ENCODE data around the gene BLOC1S3. TPM values are rescaled to one million over a fixed set of nuclear protein-coding genes. Genes with fewer than 3 reads are reported as not detected.

Gene BLOC1S3
- total RNA-seq, 2 donors from 2014 or later = 9.4 to 11.3 TPM

DNA sequence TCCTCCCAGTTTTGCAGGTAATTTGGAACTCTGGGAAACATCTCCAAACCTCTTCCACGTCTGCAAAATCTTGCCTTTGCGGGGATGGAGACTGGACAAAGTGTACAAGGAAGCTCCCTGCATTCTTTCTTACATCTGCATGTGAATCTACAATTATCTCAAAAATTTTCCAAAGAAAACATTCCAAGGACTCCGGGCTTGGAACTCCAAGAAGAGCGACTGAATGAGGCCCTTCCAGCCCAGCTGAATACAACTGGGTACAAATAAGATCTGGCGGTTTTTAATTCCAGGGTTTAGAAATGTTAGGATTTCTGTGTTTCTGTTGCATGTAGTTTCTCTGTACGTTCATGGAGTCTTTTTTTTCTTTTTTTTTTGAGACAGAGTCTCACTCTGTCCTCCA is 38.1 kb downstream of the BLOC1S3 start:
- H3K9me3 ChIP-seq (ENCODE audit: control insufficient read depth, low read length) = no peaks in the 10 kb centered on the region
- Mint-ChIP-seq H3K27me3 (ENCODE audit: insufficient read depth) (peaks cover 79% of the 10 kb centered on the region), H3K27ac (no peak overlapping the region), H3K4me1 (peaks cover 2% of the 10 kb centered on the region), H3K9me3 (no peaks in the 10 kb centered on the region), H3K4me3 (peak overlapping the region; percentile 34), H3K36me3 (ENCODE audit: low read depth) (no peaks in the 10 kb centered on the region)
- no peak for TF ChIP-seq CTCF (conservative IDR thresholded peaks at IDR 0.05)
- WGBS, 2 experiments (ENCODE audit: insufficient coverage in 1 of 2, insufficient read length in 1 of 2) = 95 to 100% methylated on average over 4 to 6 of the region's 6 CpGs
- H3K36me3 ChIP-seq (ENCODE audit: control insufficient read depth, insufficient read depth, low read length) = no peaks in the 10 kb centered on the region
- DNase-seq = no peak
- no peaks in the 10 kb centered on the region for H3K4me1 ChIP-seq (ENCODE audit: control insufficient read depth, insufficient read depth, low read length)
- peaks cover 22% of the 10 kb centered on the region for H3K27me3 ChIP-seq (ENCODE audit: control insufficient read depth, insufficient read depth, low read length, poor library complexity, severe bottlenecking)
- H3K27ac ChIP-seq (ENCODE audit: low read depth, low read length) = no peak overlapping the region
- H3K4me3 ChIP-seq (ENCODE audit: low read length) = no peak overlapping the region
- H3K9ac ChIP-seq (ENCODE audit: extremely low read depth, low read length, poor library complexity, severe bottlenecking) = no peak overlapping the region

GRCh38 chr19:45217193-45217956 is 38.8 kb downstream of the BLOC1S3 start:
- Mint-ChIP-seq H3K27me3 (ENCODE audit: insufficient read depth) (peaks cover 86% of the 10 kb centered on the region), H3K4me1 (peaks cover 2% of the 10 kb centered on the region), H3K9me3 (no peaks in the 10 kb centered on the region), H3K4me3 (peak overlapping the region; percentile 34), H3K36me3 (ENCODE audit: low read depth) (no peaks in the 10 kb centered on the region), H3K27ac (no peak overlapping the region)
- Histone ChIP-seq H3K27me3 (ENCODE audit: control insufficient read depth, insufficient read depth, low read length, poor library complexity, severe bottlenecking) (peaks cover 22% of the 10 kb centered on the region), H3K9me3 (ENCODE audit: control insufficient read depth, low read length) (no peaks in the 10 kb centered on the region), H3K36me3 (ENCODE audit: control insufficient read depth, insufficient read depth, low read length) (no peaks in the 10 kb centered on the region), H3K9ac (ENCODE audit: extremely low read depth, low read length, poor library complexity, severe bottlenecking) (no peak overlapping the region), H3K4me3 (ENCODE audit: low read length) (no peak overlapping the region), H3K27ac (ENCODE audit: low read depth, low read length) (no peak overlapping the region), H3K4me1 (ENCODE audit: control insufficient read depth, insufficient read depth, low read length) (no peaks in the 10 kb centered on the region)
- WGBS, 2 experiments (ENCODE audit: insufficient coverage in 1 of 2, insufficient read length in 1 of 2) = 65 to 91% methylated on average over 23 to 46 of the region's 46 CpGs
- no peak for TF ChIP-seq CTCF (conservative IDR thresholded peaks at IDR 0.05)
- DNase-seq = peak; percentile 64

DNA sequence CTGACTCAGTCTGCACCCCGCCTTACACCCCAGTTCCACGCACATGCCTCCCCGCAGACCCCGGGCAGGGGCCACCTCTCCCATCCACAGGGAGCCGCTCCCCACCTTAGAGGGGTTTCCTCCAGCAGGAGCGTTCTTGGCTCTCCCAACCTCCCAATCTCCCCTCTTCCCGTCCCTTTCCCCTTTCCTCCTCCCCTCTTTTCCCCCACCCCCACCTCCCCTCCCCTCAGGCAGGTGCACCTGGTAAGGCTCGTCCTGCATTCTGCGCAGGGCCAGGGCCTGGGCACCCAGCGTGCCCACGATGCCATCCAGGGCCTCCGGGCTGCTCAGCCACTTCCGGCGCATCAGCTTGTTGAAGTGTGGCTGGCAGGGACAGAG is 39.4 kb downstream of the BLOC1S3 start:
- no peak for DNase-seq
- Mint-ChIP-seq H3K36me3 (ENCODE audit: low read depth) (no peaks in the 10 kb centered on the region), H3K4me1 (peaks cover 2% of the 10 kb centered on the region), H3K27me3 (ENCODE audit: insufficient read depth) (peaks cover 90% of the 10 kb centered on the region), H3K27ac (no peak overlapping the region), H3K9me3 (no peaks in the 10 kb centered on the region), H3K4me3 (peak overlapping the region; percentile 34)
- no peaks in the 10 kb centered on the region for H3K36me3 ChIP-seq (ENCODE audit: control insufficient read depth, insufficient read depth, low read length)
- no peaks in the 10 kb centered on the region for H3K4me1 ChIP-seq (ENCODE audit: control insufficient read depth, insufficient read depth, low read length)
- H3K4me3 ChIP-seq (ENCODE audit: low read length) = no peak overlapping the region
- no peak overlapping the region for H3K9ac ChIP-seq (ENCODE audit: extremely low read depth, low read length, poor library complexity, severe bottlenecking)
- H3K9me3 ChIP-seq (ENCODE audit: control insufficient read depth, low read length) = no peaks in the 10 kb centered on the region
- 79 to 100% methylated on average over 2 to 14 of the region's 14 CpGs for WGBS, 2 experiments (ENCODE audit: insufficient coverage in 1 of 2, insufficient read length in 1 of 2)
- H3K27ac ChIP-seq (ENCODE audit: low read depth, low read length) = no peak overlapping the region
- H3K27me3 ChIP-seq (ENCODE audit: control insufficient read depth, insufficient read depth, low read length, poor library complexity, severe bottlenecking) = peaks cover 22% of the 10 kb centered on the region
- TF ChIP-seq CTCF (conservative IDR thresholded peaks at IDR 0.05) = no peak
